IPS-15b (cell line): ENCODE results near the gene KNCN.

Source experiments
- H3K27me3 ChIP-seq: one replicate; pipeline ENCODE4 v1.6.1; 2013; ENCODE audit warnings: low read length; ENCODE audit not compliant: control insufficient read depth, insufficient read depth
- H3K36me3 ChIP-seq: one replicate; pipeline ENCODE4 v1.6.1; 2013; ENCODE audit warnings: low read length; ENCODE audit not compliant: control insufficient read depth, insufficient read depth
- H3K4me1 ChIP-seq: one replicate; pipeline ENCODE4 v1.6.1; 2013; ENCODE audit warnings: mild to moderate bottlenecking, low read length; ENCODE audit not compliant: control insufficient read depth, insufficient read depth
- H3K4me3 ChIP-seq: one replicate; pipeline ENCODE4 v1.5.1; 2013; ENCODE audit warnings: low read depth, low read length
- H3K9ac ChIP-seq: one replicate; pipeline ENCODE4 v1.6.1; 2013; ENCODE audit warnings: low read depth, mild to moderate bottlenecking, low read length
- H3K9me3 ChIP-seq: one replicate; pipeline ENCODE4 v1.6.1; 2013; ENCODE audit warnings: mild to moderate bottlenecking, low read length; ENCODE audit not compliant: control insufficient read depth, insufficient read depth

Gene KNCN

DNA sequence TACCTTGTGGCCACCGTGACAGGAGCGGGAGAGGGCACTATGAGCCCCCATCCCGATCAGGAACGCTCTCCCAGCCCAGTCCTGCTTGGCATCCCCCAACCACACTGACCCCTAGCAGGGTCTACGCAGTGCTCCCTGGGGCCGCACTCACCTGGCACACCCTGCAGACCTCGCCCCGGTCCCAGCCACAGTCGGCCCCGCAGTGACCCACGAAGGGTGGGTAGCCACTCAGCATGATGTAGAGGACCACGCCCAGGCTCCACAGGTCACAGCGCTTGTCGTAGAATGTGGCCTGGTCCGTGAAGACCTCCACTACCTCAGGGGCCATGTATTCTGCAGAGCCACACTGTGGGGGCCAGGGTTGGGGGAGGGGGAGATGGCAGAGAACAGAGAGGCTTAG is 11.1 kb upstream of the KNCN start:
- H3K36me3 ChIP-seq = peaks cover 2% of the 10 kb centered on the region
- H3K9me3 ChIP-seq = no peaks in the 10 kb centered on the region
- no peaks in the 10 kb centered on the region for H3K27me3 ChIP-seq
- H3K9ac ChIP-seq = no peak overlapping the region
- peaks cover 3% of the 10 kb centered on the region for H3K4me1 ChIP-seq
- H3K4me3 ChIP-seq = no peak overlapping the region

DNA sequence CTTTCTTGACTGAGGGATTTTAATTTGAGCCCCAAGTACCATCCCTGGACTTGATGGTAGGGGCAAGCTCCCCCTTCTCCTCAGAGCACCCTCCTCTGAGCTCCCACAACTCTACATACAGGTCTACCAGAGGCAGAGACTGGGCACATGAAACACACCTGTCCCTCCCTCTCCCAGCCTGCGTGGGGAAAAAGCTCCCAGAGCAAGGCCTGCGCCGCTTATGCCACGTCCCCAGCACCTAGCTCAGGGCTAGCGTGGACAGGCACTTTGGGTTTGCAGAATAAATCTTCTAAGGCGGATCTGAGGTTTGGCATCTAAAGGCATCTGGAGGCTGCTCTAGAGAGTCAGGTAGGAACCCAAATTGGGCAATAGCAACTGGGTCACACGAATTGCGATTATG is 7.5 kb upstream of the KNCN start:
- Histone ChIP-seq H3K4me1 (peaks cover 3% of the 10 kb centered on the region), H3K9ac (no peak overlapping the region), H3K4me3 (no peak overlapping the region), H3K27me3 (no peaks in the 10 kb centered on the region), H3K36me3 (no peaks in the 10 kb centered on the region), H3K9me3 (no peaks in the 10 kb centered on the region)

DNA sequence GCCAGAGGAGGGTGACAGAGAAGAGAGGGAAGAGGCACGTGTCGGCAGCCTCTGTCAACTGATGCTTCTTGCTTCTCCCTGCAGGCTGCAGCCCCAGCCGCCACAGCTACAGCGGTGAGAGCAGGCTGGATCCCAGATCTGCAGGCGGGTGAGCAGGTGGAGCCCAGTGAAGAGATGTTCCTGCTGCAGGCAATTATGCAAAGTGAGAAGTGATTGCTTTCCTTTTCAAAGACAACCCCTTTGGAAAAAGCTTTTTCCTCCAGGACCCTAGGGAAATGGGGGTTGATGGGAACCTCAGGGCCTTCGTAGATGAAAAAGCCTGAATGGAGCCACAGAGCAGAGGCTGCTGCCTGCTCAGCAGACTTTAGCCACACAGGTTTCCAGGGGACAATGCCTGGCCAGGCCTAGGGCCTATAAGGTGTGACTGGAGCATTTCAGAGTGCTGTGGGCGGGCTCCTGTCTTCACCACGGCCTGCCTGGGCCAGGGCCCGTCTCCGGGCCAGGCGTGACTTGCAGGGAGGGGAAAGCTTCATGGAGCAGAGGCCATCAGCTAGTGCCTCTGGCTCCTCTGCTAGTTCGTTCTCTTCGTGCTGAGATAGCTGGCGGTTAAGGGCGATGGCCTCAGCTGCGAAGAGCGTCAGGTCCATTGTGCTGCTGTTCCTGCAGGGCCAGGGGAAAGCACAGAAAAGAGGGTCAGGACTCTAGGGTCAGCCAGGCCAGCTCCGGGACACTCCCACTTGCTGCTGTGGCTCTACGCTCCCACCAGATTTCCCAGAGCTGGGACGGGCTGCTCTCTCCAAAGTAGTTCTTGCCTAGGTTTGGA is 6.9 kb upstream of the KNCN start:
- Histone ChIP-seq H3K4me1 (peaks cover 3% of the 10 kb centered on the region), H3K4me3 (no peak overlapping the region), H3K27me3 (no peaks in the 10 kb centered on the region), H3K36me3 (no peaks in the 10 kb centered on the region), H3K9ac (no peak overlapping the region), H3K9me3 (no peaks in the 10 kb centered on the region)

DNA sequence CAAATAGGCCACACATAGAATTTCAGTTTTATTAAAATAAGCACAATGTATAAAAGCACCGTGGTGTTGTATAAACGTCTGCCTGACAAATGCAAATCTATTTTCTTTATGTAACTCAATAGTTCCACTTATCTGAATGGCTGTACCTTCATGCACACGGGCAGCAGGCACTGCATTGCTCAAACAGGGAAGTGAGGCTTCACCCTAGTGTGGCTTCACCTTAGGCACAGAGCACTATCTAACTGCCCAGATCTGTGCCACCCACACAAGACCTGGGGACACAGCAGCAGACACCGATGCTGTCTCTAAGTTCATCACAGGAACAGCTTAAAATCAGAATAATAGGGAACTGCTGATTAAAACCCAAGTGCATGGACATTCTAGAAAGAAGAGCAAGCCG is 6.0 kb upstream of the KNCN start:
- peaks cover 3% of the 10 kb centered on the region for H3K4me1 ChIP-seq

DNA sequence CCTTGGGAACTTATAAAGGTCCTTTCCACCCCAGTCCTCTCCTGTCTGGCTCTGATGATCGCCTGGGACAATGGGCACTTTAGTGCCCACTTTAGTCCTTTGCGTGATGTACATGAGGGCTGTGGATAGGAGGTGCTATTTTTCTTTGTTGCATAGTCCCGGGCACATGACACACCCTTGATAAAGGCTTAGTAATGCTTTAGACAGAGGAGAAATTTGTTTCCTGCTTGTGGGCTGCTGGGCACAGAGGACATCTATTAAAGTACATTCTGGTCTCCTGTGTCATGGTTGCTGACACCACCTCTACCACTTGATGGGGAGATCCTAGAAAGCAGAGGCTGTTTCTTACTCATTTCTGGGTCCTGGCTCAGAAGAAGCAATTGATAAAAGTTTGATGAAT is 5.4 kb upstream of the KNCN start:
- no peaks in the 10 kb centered on the region for H3K9me3 ChIP-seq
- H3K27me3 ChIP-seq = peaks cover under 1% of the 10 kb centered on the region
- no peak overlapping the region for H3K4me3 ChIP-seq
- H3K36me3 ChIP-seq = no peaks in the 10 kb centered on the region
- H3K9ac ChIP-seq = no peak overlapping the region
- H3K4me1 ChIP-seq = peaks cover 3% of the 10 kb centered on the region

More for the DNA sequence above, 6.0 kb upstream of the KNCN start:
- Histone ChIP-seq H3K4me3 (no peak overlapping the region), H3K9ac (no peak overlapping the region), H3K36me3 (no peaks in the 10 kb centered on the region), H3K27me3 (no peaks in the 10 kb centered on the region), H3K9me3 (no peaks in the 10 kb centered on the region)

DNA sequence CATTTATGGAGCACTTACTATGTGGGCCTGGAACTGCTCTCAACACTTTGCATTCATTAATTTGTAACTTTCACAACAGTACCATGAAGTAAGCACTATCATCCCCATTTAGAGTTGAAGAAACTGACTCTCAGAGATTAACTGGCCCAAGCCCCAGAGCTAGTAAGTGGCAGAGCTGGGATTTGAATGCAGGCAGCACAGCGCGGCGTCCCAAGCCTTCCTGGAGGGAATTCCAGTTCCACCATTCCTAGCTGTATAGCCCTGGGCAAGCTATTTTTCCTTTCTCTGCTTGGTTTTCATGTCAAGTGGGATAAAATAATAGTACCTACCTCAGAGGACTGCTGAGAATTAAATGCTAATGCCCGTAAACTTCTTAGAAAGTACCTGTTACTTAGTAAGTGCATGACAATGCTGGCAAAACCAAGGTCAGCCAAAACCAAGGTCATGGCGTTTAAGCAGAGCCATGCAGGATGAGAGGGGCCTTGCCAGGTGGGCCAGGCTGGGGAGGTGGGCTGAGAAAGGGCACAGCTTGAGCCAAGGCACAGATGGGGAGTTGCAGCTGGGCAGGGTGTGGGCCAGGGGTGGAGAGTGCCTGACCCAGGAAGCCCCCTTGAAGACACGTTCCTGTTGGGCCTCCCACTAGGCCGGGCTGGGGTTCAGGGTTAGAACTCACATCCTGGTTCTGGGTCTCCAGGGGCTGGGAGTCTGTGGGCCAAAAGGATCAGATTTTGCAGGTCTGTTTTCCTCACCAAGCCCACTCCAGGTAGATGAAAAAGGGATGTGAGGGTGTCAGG is 4.6 kb upstream of the KNCN start:
- peaks cover 8% of the 10 kb centered on the region for H3K27me3 ChIP-seq
- no peaks in the 10 kb centered on the region for H3K9me3 ChIP-seq
- H3K9ac ChIP-seq = no peak overlapping the region
- no peak overlapping the region for H3K4me3 ChIP-seq
- no peaks in the 10 kb centered on the region for H3K36me3 ChIP-seq
- peaks cover 3% of the 10 kb centered on the region for H3K4me1 ChIP-seq

DNA sequence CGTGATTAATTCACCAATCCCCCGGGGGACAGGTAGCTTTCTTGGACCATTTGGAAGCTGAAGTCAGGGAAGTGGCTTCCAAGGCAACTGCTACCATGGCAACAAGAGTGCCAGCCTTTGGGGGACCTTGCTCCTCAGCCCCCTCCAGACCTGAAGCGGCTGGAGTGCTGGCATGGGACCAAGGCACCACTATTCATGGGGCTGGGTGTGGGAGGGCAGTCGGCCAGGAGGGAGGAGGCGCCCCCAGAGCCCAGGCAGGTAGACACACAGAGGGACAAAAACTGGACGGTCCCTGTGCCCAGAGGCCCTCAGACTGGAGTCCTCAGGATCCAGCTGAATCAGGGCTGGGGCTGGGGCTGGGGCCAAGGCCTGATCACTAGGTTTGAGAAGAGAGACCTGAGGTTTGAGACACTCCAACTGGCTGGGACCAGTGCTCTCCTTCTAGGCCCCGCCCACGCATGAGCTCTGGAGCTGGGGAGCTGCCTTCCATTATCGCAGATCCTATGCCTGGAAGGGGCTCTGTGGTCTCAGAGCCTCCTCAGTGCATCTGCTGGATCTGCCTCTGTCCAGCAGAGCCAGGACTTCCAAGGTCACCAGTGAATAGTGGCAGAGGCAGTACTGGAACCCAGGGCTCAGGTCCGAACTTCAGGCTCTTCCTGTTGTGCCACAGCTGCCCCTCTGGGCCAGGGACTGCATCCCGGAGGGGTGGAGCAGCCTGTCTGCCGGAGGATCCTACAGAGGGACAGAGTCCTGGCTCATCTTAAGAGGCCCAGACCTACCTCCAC is 3.3 kb upstream of the KNCN start:
- no peaks in the 10 kb centered on the region for H3K36me3 ChIP-seq
- peaks cover 8% of the 10 kb centered on the region for H3K27me3 ChIP-seq
- no peaks in the 10 kb centered on the region for H3K9me3 ChIP-seq
- H3K9ac ChIP-seq = no peak overlapping the region
- no peak overlapping the region for H3K4me3 ChIP-seq
- peaks cover 11% of the 10 kb centered on the region for H3K4me1 ChIP-seq

DNA sequence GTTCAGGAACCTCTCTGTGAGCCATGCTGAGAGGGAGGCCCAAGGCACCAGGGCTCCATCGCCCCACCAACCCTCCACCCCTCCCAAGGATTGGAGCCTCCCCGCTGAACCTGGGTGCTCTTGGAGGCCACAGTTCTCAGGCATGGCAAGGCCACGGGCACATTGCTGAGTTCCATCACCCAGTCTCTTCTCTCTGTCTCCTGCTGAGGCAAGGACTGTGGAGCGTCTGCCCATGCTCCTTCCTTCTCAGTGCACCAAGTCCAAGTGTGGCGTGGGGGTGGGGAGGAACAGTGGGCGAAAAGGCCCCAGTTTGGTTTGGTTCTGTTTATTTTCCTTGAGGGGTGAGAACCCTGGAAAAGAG is 2.8 kb upstream of the KNCN start:
- Histone ChIP-seq H3K9ac (no peak overlapping the region), H3K9me3 (no peaks in the 10 kb centered on the region), H3K4me3 (no peak overlapping the region), H3K4me1 (peaks cover 11% of the 10 kb centered on the region), H3K27me3 (peaks cover 8% of the 10 kb centered on the region), H3K36me3 (no peaks in the 10 kb centered on the region)

DNA sequence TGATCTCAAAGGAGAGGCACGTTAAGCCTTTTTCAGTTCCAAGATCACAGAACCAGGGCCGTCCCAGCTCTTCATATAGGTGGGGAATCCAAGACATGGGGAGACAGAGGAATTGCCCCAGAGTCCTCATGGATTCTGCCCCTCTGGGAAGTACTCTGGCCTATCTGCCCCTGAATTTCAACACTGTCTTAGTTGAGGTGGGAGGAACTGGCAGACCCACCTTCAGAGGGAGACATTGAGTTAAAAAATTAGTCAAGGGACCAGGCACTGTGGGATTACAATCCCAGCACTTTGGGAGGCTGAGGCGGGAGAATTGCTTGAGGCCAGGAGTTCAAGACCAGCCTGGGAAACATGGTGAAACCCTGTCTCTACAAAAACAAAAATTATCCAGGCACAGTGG is 2.1 kb upstream of the KNCN start:
- no peak overlapping the region for H3K9ac ChIP-seq
- peaks cover 11% of the 10 kb centered on the region for H3K4me1 ChIP-seq
- no peaks in the 10 kb centered on the region for H3K9me3 ChIP-seq
- no peaks in the 10 kb centered on the region for H3K36me3 ChIP-seq
- no peak overlapping the region for H3K4me3 ChIP-seq
- peaks cover 8% of the 10 kb centered on the region for H3K27me3 ChIP-seq

DNA sequence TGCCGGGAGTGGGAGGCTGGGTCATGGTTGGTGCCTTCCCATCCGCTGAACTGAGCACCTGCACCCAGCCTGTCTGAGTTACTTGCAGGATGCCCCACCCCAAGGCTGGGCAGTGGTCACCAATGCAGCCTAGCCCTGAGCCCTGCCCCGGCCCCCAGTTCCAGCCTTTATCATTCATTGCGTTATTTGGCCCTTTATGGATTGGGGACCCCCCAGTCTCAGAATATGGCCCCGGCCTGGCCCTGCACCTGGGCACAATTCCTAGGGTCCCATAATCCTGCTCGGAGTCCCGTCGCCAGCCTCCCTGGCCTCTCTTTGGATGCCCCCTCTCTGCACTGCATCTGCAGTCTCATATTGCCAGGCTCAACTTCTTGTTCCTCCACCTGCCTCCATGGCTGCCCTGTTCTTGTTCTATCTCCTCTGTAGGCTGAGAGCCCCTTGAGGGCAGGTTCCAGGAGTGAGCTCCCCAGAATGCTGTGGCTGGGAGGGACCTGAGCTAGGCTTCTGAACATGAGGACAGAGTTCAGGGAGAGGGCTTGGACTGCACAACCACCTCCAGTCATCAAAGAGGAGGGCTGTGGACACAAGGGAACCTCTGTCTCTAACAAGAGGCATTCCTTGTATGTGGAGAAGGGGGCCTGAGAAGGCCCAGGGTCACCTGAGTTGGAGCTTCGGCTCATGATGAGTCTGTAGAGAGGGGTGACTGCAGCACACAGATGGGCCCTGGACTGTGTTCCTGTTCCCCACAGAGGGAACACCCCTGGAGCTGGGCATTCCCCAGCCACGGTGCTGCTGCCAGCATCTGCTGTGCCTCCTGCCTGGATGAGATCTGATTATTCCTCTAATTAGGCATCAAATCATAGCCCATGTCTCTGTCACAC is 1.1 kb upstream of the KNCN start:
- Histone ChIP-seq H3K27me3 (peaks cover 8% of the 10 kb centered on the region), H3K36me3 (no peaks in the 10 kb centered on the region), H3K9ac (no peak overlapping the region), H3K4me1 (peaks cover 7% of the 10 kb centered on the region), H3K9me3 (no peaks in the 10 kb centered on the region), H3K4me3 (no peak overlapping the region)

DNA sequence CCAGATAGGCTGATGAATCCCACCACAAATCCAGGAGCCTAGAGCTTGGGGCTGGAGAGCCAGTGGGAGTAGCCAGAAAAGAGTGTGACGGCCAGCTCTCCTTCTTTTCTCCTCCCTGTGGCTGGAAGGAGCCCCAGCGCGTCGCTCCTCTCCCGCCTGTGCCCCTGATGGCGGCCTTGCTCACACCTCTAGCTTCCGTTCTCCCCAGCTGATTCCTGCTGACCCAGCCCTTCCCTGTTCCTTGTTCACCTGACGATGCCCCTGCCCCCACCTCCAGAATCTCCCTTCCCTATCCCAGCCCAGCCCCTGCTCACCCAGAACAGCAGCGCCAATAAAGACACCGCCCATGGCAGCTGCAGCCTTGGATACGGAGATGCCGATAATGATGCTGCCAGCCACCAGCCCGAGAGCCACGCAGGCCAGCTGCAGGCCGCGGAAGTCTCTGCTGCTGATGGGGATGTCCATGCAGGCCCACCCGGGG is 656 bp downstream of the KNCN start:
- no peak overlapping the region for H3K9ac ChIP-seq
- peaks cover 23% of the 10 kb centered on the region for H3K27me3 ChIP-seq
- H3K4me1 ChIP-seq = peaks cover 7% of the 10 kb centered on the region

More for the DNA sequence above, 656 bp downstream of the KNCN start:
- Histone ChIP-seq H3K9me3 (no peaks in the 10 kb centered on the region), H3K36me3 (no peaks in the 10 kb centered on the region), H3K4me3 (peak overlapping the region; percentile 8)
